GM23338 (cell line): ENCODE results near the gene HSD17B2. TPM values are rescaled to one million over a fixed set of nuclear protein-coding genes. Genes with fewer than 3 reads are reported as not detected.

Experiments
- ATAC-seq: fragments of 200-7000 bp; cut with Tn5 transposase; 3 replicates; pipeline ENCODE4 v1.9.1; 2020
- DNase-seq: peaks from one replicate; pipeline ENCODE4 v3.0.0-alpha.2; 2015; ENCODE audit warnings: low spot score
- H2AFZ ChIP-seq: fragments of 200-600 bp; sonication (generic); 2 replicates; pipeline ENCODE4 v1.8.0; 2016; ENCODE audit warnings: antibody characterized with exemption, mild to moderate bottlenecking, moderate library complexity
- H3F3A ChIP-seq: fragments of 200-600 bp; sonication (generic); replicated peaks from 2 replicates; pipeline ENCODE4 v1.8.0; 2017; ENCODE audit warnings: antibody characterized with exemption, mixed run types, low read depth
- H3K27ac ChIP-seq: fragments of 200-600 bp; sonication (generic); 2 replicates; pipeline ENCODE4 v1.6.1; 2016; ENCODE audit warnings: low read depth
- H3K27me3 ChIP-seq: fragments of 200-600 bp; sonication (generic); 2 replicates; pipeline ENCODE4 v1.8.0; 2016; ENCODE audit warnings: mild to moderate bottlenecking, mixed run types, moderate library complexity; ENCODE audit not compliant: insufficient read depth
- H3K36me3 ChIP-seq: fragments of 200-600 bp; sonication (generic); 2 replicates; pipeline ENCODE4 v1.8.0; 2016; ENCODE audit warnings: mild to moderate bottlenecking; ENCODE audit not compliant: insufficient read depth
- H3K4me1 ChIP-seq: fragments of 200-600 bp; sonication (generic); 2 replicates; pipeline ENCODE4 v1.8.0; 2016; ENCODE audit warnings: mild to moderate bottlenecking, moderate library complexity; ENCODE audit not compliant: insufficient read depth
- H3K4me2 ChIP-seq: fragments of 200-600 bp; sonication (generic); 2 replicates; pipeline ENCODE4 v1.7.1; 2017; ENCODE audit warnings: mixed run types
- H3K4me3 ChIP-seq: fragments of 200-600 bp; sonication (generic); 2 replicates; pipeline ENCODE4 v1.6.1; 2016; ENCODE audit warnings: mixed run types
- H3K79me2 ChIP-seq: fragments of 200-600 bp; sonication (generic); replicated peaks from 2 replicates; pipeline ENCODE4 v1.8.0; 2017; ENCODE audit warnings: mild to moderate bottlenecking; ENCODE audit not compliant: insufficient read depth
- H3K9me2 ChIP-seq: fragments of 200-600 bp; sonication (generic); 2 replicates; pipeline ENCODE4 v1.8.0; 2017; ENCODE audit not compliant: insufficient read depth
- H4K20me1 ChIP-seq: fragments of 200-600 bp; sonication (generic); replicated peaks from 2 replicates; pipeline ENCODE4 v1.8.0; 2017; ENCODE audit warnings: mild to moderate bottlenecking; ENCODE audit not compliant: insufficient read depth
- H3K27ac Mint-ChIP-seq: 2 replicates; pipeline ENCODE4 v1.8.0; 2020; ENCODE audit warnings: inconsistent platforms, mild to moderate bottlenecking, moderate library complexity, mixed read lengths
- H3K27me3 Mint-ChIP-seq: 3 replicates; pipeline ENCODE4 v1.8.0; 2022; ENCODE audit warnings: low read depth, mild to moderate bottlenecking, moderate library complexity, mixed read lengths, inconsistent platforms; ENCODE audit not compliant: insufficient read depth, poor library complexity
- H3K36me3 Mint-ChIP-seq: 3 replicates; pipeline ENCODE4 v1.8.0; 2021; ENCODE audit warnings: low read depth, mild to moderate bottlenecking, inconsistent platforms, moderate library complexity, mixed read lengths
- H3K4me1 Mint-ChIP-seq: 3 replicates; pipeline ENCODE4 v1.8.0; 2020; ENCODE audit warnings: mild to moderate bottlenecking, inconsistent platforms, mixed read lengths
- H3K4me3 Mint-ChIP-seq: 3 replicates; pipeline ENCODE4 v1.8.0; 2021; ENCODE audit warnings: moderate library complexity, mild to moderate bottlenecking, inconsistent platforms, mixed read lengths
- H3K9me3 Mint-ChIP-seq: 3 replicates; pipeline ENCODE4 v1.8.0; 2020; ENCODE audit warnings: moderate library complexity, mild to moderate bottlenecking, inconsistent platforms, mixed read lengths
- CREB1 ChIP-seq: fragments of 250-450 bp; sonication (Bioruptor Pico); IDR thresholded peaks from 2 replicates; pipeline ENCODE4 v1.5.0; 2020; ENCODE audit warnings: low read depth, mild to moderate bottlenecking, moderate library complexity
- EZH2 ChIP-seq: fragments of 200-600 bp; sonication (generic); IDR thresholded peaks from one replicate; pipeline ENCODE4 v1.8.0; 2017; ENCODE audit warnings: antibody characterized with exemption, mild to moderate bottlenecking, low read depth; ENCODE audit not compliant: unreplicated experiment
- EZH2phosphoT487 ChIP-seq: fragments of 200-600 bp; sonication (generic); IDR thresholded peaks from one replicate; pipeline ENCODE4 v1.8.1; 2018; ENCODE audit warnings: antibody characterized with exemption; ENCODE audit not compliant: unreplicated experiment
- JUNB ChIP-seq: IDR thresholded peaks from one replicate; pipeline ENCODE4 v1.6.1; 2016; ENCODE audit warnings: antibody characterized with exemption; ENCODE audit not compliant: unreplicated experiment
- NANOG ChIP-seq: IDR thresholded peaks from 2 replicates; pipeline ENCODE4 v1.6.1; 2016; ENCODE audit warnings: antibody characterized with exemption, borderline replicate concordance
- POLR2AphosphoS5 ChIP-seq: IDR thresholded peaks from 2 replicates; pipeline ENCODE4 v1.6.1; 2016; ENCODE audit warnings: antibody characterized with exemption, low read depth
- STAT1 ChIP-seq: IDR thresholded peaks from one replicate; pipeline ENCODE4 v1.6.1; 2016; ENCODE audit warnings: antibody characterized with exemption; ENCODE audit not compliant: unreplicated experiment
- ZNF114 ChIP-seq: fragments of 250-450 bp; sonication (Bioruptor Pico); IDR thresholded peaks from 2 replicates; pipeline ENCODE4 v1.5.0; 2020; ENCODE audit warnings: mild to moderate bottlenecking, moderate library complexity
- ZNF331 ChIP-seq: fragments of 250-450 bp; sonication (Bioruptor Pico); IDR thresholded peaks from 2 replicates; pipeline ENCODE4 v1.5.0; 2020; ENCODE audit warnings: low read depth, mild to moderate bottlenecking, moderate library complexity
- polyA plus RNA-seq: library from polyadenylated mRNA; unstranded; fragments of >200 nt; fragmentation: Nextera tagmentation; extraction: Ambion mirVana; gene quantifications from 2 replicates; pipeline ENCODE4 v1.2.1, GENCODE V29; 2016
- total RNA-seq: library from RNA; depleted of rRNA; stranded (reverse); fragments of >200 nt; shearing (Covaris generic); gene quantifications from 2 replicates; pipeline ENCODE4 v1.2.3, GENCODE V29; 2014
- TF ChIP-seq, protein P1 (sequence below): fragments of 250-450 bp; sonication (Bioruptor Pico); IDR thresholded peaks from 2 replicates; pipeline ENCODE4 v1.5.0; 2020; ENCODE audit warnings: mild to moderate bottlenecking, moderate library complexity
- TF ChIP-seq, protein P2 (sequence below), 2 experiments: fragments of 200-600 bp in 1 of 2; sonication (generic) in 1 of 2; conservative IDR thresholded peaks; 2 replicates each; pipeline versions ENCODE4 v1.5.1 to v1.6.1; 2016 to 2017; ENCODE audit warnings: antibody characterized with exemption in 2 of 2, low read depth in 2 of 2, mild to moderate bottlenecking in 2 of 2, moderate library complexity in 1 of 2
- TF ChIP-seq, protein P3 (sequence below): IDR thresholded peaks from 2 replicates; pipeline ENCODE4 v1.6.1; 2016; ENCODE audit warnings: antibody characterized with exemption
- TF ChIP-seq, protein P4 (sequence below): IDR thresholded peaks from one replicate; pipeline ENCODE4 v1.6.1; 2018; ENCODE audit warnings: antibody characterized with exemption; ENCODE audit not compliant: unreplicated experiment

The HSD17B2 gene
- total and polyA plus RNA-seq, 2 experiments from 2014 or later: 0.29 TPM; not detected in 1

DNA sequence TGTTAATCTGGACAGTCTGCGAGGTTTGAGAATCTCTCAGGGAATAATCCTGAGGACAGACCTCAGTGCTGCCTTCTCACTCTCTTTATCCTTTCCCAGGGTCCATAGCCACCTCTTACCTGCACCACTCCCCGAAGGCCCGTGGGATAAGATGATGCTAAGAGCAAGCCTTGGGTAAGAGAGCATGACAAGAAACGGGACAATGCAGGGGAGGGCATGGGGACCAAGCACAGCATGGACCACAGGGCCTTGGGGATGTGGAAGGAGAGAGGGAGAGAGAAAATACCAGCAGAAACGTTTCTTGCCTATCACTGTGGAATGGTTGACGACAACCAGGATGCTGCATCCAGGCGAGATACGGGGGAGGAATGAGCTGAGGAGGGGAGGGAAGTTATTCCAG is 15.5 kb upstream of the HSD17B2 start:
- no peaks in the 10 kb centered on the region for H3K27me3 ChIP-seq
- no peaks in the 10 kb centered on the region for H3K36me3 ChIP-seq
- peaks cover 3% of the 10 kb centered on the region; the same call in 2 of the 3 replicates for H3K9me3 Mint-ChIP-seq
- ATAC-seq (no peak), DNase-seq (no peak)
- no peak overlapping the region for H3K27ac Mint-ChIP-seq
- H4K20me1 ChIP-seq: no peaks in the 10 kb centered on the region
- no peaks in the 10 kb centered on the region for H3K79me2 ChIP-seq
- H2AFZ ChIP-seq: no peak overlapping the region
- H3K27ac ChIP-seq: no peak overlapping the region
- H3K4me2 ChIP-seq: no peak overlapping the region
- H3F3A ChIP-seq: no peaks in the 10 kb centered on the region
- H3K4me1 Mint-ChIP-seq: no peaks in the 10 kb centered on the region
- 0 out of 2 replicates have a peak, but pooled peaks cover 2% of the 10 kb centered on the region for H3K9me2 ChIP-seq
- no peak overlapping the region for H3K4me3 ChIP-seq
- no peaks in the 10 kb centered on the region for H3K4me1 ChIP-seq
- TF ChIP-seq CREB1 (CRISPR knock-in tag) (no peak), EZH2 (no peak), STAT1 (no peak), JUNB (no peak), POLR2AphosphoS5 (no peak), EZH2phosphoT487 (no peak), NANOG (no peak), ZNF114 (CRISPR knock-in tag) (no peak), ZNF331 (CRISPR knock-in tag) (no peak)
- TF ChIP-seq, protein P1, sequence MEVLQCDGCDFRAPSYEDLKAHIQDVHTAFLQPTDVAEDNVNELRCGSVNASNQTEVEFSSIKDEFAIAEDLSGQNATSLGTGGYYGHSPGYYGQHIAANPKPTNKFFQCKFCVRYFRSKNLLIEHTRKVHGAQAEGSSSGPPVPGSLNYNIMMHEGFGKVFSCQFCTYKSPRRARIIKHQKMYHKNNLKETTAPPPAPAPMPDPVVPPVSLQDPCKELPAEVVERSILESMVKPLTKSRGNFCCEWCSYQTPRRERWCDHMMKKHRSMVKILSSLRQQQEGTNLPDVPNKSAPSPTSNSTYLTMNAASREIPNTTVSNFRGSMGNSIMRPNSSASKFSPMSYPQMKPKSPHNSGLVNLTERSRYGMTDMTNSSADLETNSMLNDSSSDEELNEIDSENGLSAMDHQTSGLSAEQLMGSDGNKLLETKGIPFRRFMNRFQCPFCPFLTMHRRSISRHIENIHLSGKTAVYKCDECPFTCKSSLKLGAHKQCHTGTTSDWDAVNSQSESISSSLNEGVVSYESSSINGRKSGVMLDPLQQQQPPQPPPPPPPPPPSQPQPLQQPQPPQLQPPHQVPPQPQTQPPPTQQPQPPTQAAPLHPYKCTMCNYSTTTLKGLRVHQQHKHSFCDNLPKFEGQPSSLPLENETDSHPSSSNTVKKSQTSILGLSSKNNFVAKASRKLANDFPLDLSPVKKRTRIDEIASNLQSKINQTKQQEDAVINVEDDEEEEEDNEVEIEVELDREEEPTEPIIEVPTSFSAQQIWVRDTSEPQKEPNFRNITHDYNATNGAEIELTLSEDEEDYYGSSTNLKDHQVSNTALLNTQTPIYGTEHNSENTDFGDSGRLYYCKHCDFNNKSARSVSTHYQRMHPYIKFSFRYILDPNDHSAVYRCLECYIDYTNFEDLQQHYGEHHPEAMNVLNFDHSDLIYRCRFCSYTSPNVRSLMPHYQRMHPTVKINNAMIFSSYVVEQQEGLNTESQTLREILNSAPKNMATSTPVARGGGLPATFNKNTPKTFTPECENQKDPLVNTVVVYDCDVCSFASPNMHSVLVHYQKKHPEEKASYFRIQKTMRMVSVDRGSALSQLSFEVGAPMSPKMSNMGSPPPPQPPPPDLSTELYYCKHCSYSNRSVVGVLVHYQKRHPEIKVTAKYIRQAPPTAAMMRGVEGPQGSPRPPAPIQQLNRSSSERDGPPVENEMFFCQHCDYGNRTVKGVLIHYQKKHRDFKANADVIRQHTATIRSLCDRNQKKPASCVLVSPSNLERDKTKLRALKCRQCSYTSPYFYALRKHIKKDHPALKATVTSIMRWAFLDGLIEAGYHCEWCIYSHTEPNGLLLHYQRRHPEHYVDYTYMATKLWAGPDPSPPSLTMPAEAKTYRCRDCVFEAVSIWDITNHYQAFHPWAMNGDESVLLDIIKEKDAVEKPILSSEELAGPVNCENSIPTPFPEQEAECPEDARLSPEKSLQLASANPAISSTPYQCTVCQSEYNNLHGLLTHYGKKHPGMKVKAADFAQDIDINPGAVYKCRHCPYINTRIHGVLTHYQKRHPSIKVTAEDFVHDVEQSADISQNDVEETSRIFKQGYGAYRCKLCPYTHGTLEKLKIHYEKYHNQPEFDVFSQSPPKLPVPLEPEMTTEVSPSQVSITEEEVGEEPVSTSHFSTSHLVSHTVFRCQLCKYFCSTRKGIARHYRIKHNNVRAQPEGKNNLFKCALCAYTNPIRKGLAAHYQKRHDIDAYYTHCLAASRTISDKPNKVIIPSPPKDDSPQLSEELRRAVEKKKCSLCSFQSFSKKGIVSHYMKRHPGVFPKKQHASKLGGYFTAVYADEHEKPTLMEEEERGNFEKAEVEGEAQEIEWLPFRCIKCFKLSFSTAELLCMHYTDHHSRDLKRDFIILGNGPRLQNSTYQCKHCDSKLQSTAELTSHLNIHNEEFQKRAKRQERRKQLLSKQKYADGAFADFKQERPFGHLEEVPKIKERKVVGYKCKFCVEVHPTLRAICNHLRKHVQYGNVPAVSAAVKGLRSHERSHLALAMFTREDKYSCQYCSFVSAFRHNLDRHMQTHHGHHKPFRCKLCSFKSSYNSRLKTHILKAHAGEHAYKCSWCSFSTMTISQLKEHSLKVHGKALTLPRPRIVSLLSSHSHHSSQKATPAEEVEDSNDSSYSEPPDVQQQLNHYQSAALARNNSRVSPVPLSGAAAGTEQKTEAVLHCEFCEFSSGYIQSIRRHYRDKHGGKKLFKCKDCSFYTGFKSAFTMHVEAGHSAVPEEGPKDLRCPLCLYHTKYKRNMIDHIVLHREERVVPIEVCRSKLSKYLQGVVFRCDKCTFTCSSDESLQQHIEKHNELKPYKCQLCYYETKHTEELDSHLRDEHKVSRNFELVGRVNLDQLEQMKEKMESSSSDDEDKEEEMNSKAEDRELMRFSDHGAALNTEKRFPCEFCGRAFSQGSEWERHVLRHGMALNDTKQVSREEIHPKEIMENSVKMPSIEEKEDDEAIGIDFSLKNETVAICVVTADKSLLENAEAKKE (CRISPR knock-in tag): no peak
- TF ChIP-seq, protein P2, sequence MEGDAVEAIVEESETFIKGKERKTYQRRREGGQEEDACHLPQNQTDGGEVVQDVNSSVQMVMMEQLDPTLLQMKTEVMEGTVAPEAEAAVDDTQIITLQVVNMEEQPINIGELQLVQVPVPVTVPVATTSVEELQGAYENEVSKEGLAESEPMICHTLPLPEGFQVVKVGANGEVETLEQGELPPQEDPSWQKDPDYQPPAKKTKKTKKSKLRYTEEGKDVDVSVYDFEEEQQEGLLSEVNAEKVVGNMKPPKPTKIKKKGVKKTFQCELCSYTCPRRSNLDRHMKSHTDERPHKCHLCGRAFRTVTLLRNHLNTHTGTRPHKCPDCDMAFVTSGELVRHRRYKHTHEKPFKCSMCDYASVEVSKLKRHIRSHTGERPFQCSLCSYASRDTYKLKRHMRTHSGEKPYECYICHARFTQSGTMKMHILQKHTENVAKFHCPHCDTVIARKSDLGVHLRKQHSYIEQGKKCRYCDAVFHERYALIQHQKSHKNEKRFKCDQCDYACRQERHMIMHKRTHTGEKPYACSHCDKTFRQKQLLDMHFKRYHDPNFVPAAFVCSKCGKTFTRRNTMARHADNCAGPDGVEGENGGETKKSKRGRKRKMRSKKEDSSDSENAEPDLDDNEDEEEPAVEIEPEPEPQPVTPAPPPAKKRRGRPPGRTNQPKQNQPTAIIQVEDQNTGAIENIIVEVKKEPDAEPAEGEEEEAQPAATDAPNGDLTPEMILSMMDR (conservative IDR thresholded peaks at IDR 0.05; ENCODE audit: low read depth in 2 of 2): no peak
- TF ChIP-seq, protein P3, sequence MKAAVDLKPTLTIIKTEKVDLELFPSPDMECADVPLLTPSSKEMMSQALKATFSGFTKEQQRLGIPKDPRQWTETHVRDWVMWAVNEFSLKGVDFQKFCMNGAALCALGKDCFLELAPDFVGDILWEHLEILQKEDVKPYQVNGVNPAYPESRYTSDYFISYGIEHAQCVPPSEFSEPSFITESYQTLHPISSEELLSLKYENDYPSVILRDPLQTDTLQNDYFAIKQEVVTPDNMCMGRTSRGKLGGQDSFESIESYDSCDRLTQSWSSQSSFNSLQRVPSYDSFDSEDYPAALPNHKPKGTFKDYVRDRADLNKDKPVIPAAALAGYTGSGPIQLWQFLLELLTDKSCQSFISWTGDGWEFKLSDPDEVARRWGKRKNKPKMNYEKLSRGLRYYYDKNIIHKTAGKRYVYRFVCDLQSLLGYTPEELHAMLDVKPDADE: no peak
- TF ChIP-seq, protein P4, sequence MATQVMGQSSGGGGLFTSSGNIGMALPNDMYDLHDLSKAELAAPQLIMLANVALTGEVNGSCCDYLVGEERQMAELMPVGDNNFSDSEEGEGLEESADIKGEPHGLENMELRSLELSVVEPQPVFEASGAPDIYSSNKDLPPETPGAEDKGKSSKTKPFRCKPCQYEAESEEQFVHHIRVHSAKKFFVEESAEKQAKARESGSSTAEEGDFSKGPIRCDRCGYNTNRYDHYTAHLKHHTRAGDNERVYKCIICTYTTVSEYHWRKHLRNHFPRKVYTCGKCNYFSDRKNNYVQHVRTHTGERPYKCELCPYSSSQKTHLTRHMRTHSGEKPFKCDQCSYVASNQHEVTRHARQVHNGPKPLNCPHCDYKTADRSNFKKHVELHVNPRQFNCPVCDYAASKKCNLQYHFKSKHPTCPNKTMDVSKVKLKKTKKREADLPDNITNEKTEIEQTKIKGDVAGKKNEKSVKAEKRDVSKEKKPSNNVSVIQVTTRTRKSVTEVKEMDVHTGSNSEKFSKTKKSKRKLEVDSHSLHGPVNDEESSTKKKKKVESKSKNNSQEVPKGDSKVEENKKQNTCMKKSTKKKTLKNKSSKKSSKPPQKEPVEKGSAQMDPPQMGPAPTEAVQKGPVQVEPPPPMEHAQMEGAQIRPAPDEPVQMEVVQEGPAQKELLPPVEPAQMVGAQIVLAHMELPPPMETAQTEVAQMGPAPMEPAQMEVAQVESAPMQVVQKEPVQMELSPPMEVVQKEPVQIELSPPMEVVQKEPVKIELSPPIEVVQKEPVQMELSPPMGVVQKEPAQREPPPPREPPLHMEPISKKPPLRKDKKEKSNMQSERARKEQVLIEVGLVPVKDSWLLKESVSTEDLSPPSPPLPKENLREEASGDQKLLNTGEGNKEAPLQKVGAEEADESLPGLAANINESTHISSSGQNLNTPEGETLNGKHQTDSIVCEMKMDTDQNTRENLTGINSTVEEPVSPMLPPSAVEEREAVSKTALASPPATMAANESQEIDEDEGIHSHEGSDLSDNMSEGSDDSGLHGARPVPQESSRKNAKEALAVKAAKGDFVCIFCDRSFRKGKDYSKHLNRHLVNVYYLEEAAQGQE: no peak
- H3K36me3 Mint-ChIP-seq: no peaks in the 10 kb centered on the region; the same call in 2 of the 3 replicates
- peaks cover 2% of the 10 kb centered on the region for H3K27me3 Mint-ChIP-seq
- H3K4me3 Mint-ChIP-seq: no peak overlapping the region
